WTC11 (cell line): Measurements from ENCODE around the gene MAP3K21.

Source experiments
- ATF3 ChIP-seq: sonication (generic); formaldehyde crosslinking; conservative IDR thresholded peaks from 2 replicates; pipeline ENCODE4 v1.8.1; 2022; ENCODE audit warnings: mild to moderate bottlenecking, missing genetic modification reagents
- CTCF ChIP-seq: fragments of 200-600 bp; IDR thresholded peaks from 2 replicates; pipeline ENCODE4 v1.8.0; 2022; ENCODE audit warnings: antibody characterized with exemption
- FOXJ3 ChIP-seq: sonication (generic); formaldehyde crosslinking; IDR thresholded peaks from 2 replicates; pipeline ENCODE4 v1.9.0; 2021; ENCODE audit warnings: missing genetic modification reagents, mild to moderate bottlenecking, borderline replicate concordance
- HMGXB4 ChIP-seq: sonication (generic); formaldehyde crosslinking; IDR thresholded peaks from 2 replicates; pipeline ENCODE4 v1.8.1; 2023; ENCODE audit warnings: mild to moderate bottlenecking, moderate library complexity, missing genetic modification reagents
- MAX ChIP-seq: sonication (generic); formaldehyde crosslinking; IDR thresholded peaks from 2 replicates; pipeline ENCODE4 v1.8.0; 2022; ENCODE audit warnings: mild to moderate bottlenecking, missing genetic modification reagents
- MXD4 ChIP-seq: fragments of 250-450 bp; sonication (Bioruptor Pico); IDR thresholded peaks from 2 replicates; pipeline ENCODE4 v1.8.0; 2021; ENCODE audit warnings: mild to moderate bottlenecking, moderate library complexity, borderline replicate concordance
- NR2C2 ChIP-seq: sonication (generic); formaldehyde crosslinking; IDR thresholded peaks from 2 replicates; pipeline ENCODE4 v1.8.0; 2022; ENCODE audit warnings: mild to moderate bottlenecking, missing genetic modification reagents
- NR3C1 ChIP-seq: sonication (generic); formaldehyde crosslinking; conservative IDR thresholded peaks from 2 replicates; pipeline ENCODE4 v1.8.1; 2023; ENCODE audit warnings: low read depth, mild to moderate bottlenecking, missing genetic modification reagents
- PREB ChIP-seq: sonication (generic); formaldehyde crosslinking; IDR thresholded peaks from 2 replicates; pipeline ENCODE4 v1.8.1; 2022; ENCODE audit warnings: mild to moderate bottlenecking, missing genetic modification reagents, moderate library complexity, borderline replicate concordance
- RELA ChIP-seq: sonication (generic); formaldehyde crosslinking; IDR thresholded peaks from 2 replicates; pipeline ENCODE4 v1.8.1; 2022; ENCODE audit warnings: missing genetic modification reagents, mild to moderate bottlenecking, borderline replicate concordance
- TCF7 ChIP-seq: sonication (generic); formaldehyde crosslinking; IDR thresholded peaks from 2 replicates; pipeline ENCODE4 v1.8.0; 2022; ENCODE audit warnings: mild to moderate bottlenecking, low read depth, missing genetic modification reagents, moderate library complexity
- TEAD4 ChIP-seq: sonication (generic); formaldehyde crosslinking; IDR thresholded peaks from 2 replicates; pipeline ENCODE4 v1.8.0; 2022; ENCODE audit warnings: mild to moderate bottlenecking, missing genetic modification reagents
- ZNF121 ChIP-seq: sonication (generic); formaldehyde crosslinking; IDR thresholded peaks from 2 replicates; pipeline ENCODE4 v1.8.0; 2023; ENCODE audit warnings: missing genetic modification reagents

GRCh38 chr1:233331676-233332519 lies 4.4 kb downstream of the MAP3K21 start:
- no peak for TF ChIP-seq CTCF
- no peak for TF ChIP-seq PREB (CRISPR knock-in tag)
- no peak for TF ChIP-seq NR2C2
- no peak for TF ChIP-seq RELA
- no peak for TF ChIP-seq TEAD4
- no peak for TF ChIP-seq FOXJ3 (CRISPR knock-in tag)
- no peak for TF ChIP-seq MAX (CRISPR knock-in tag)
- TF ChIP-seq ZNF121 (CRISPR knock-in tag) = no peak
- TF ChIP-seq HMGXB4 (CRISPR knock-in tag) = no peak
- TF ChIP-seq MXD4 (CRISPR knock-in tag) = no peak
- TF ChIP-seq ATF3 (CRISPR knock-in tag) = no peak
- no peak for TF ChIP-seq NR3C1 (CRISPR knock-in tag)
- TF ChIP-seq TCF7 (CRISPR knock-in tag) = no peak
